H1 (cell line): ENCODE data around the gene VSTM2L.

Experiments used
- ATF2 ChIP-seq: IDR thresholded peaks from 2 replicates; pipeline ENCODE4 v1.6.1; 2012; ENCODE audit warnings: low read length, inconsistent platforms
- CTCF ChIP-seq, 3 experiments: IDR thresholded peaks; 1 replicate in 2 of 3; 2 replicates in 1 of 3; pipeline versions ENCODE4 v1.5.1 to v1.6.1; 2011; ENCODE audit warnings: low read length in 3 of 3, mild to moderate bottlenecking in 3 of 3, inconsistent platforms in 2 of 3, low read depth in 1 of 3, moderate library complexity in 1 of 3; ENCODE audit not compliant: insufficient read depth in 1 of 3; ENCODE audit errors: control extremely low read depth in 1 of 3
- JUND ChIP-seq: IDR thresholded peaks from 2 replicates; pipeline ENCODE4 v1.6.1; 2011; ENCODE audit warnings: mild to moderate bottlenecking, improper control_type of control experiment, low read length
- POLR2AphosphoS5 ChIP-seq: IDR thresholded peaks from 2 replicates; pipeline ENCODE4 v1.6.1; 2011; ENCODE audit warnings: low read depth, low read length
- RFX5 ChIP-seq: IDR thresholded peaks from 2 replicates; pipeline ENCODE4 v1.6.1; 2011; ENCODE audit warnings: low read depth, low read length, improper control_type of control experiment, borderline replicate concordance
- SAP30 ChIP-seq: fragments of 300-600 bp; sonication (generic); IDR thresholded peaks from 2 replicates; pipeline ENCODE4 v1.7.1; 2012; ENCODE audit warnings: low read length, moderate library complexity, mild to moderate bottlenecking, inconsistent platforms; ENCODE audit not compliant: insufficient read depth, insufficient replicate concordance
- SRF ChIP-seq: IDR thresholded peaks from 2 replicates; pipeline ENCODE4 v1.6.1; 2011; ENCODE audit warnings: mild to moderate bottlenecking, low read depth, low read length, moderate library complexity
- TAF1 ChIP-seq: IDR thresholded peaks from 2 replicates; pipeline ENCODE4 v1.6.1; 2011; ENCODE audit warnings: mild to moderate bottlenecking, low read depth, low read length

GRCh38 chr20:37946946-37947345 is 44.0 kb downstream of the VSTM2L start:
- TF ChIP-seq SAP30 (no peak), POLR2AphosphoS5 (no peak), JUND (no peak), ATF2 (no peak), SRF (no peak), CTCF (IDR thresholded peaks at IDR 0.05; ENCODE audit: control extremely low read depth in 1 of 3, insufficient read depth in 1 of 3, low read depth in 1 of 3, low read length in 3 of 3) (no peak), TAF1 (no peak), RFX5 (no peak)
